NCI-H146 treated with DMSO at 0.1 percent for 48 hours (cell line): ENCODE measurements around the gene KIF25.
"Not testable (repeated sequence)": the region's sequence is repeated elsewhere in the genome, so short reads cannot be mapped to it uniquely, and the experiment has no call there.

Experiments used
- DNase-seq: peaks from one replicate; lab custom pipeline; 2025; ENCODE audit not compliant: unreplicated experiment; lab: John Stamatoyannopoulos, UW

KIF25 gene

GRCh38 chr6:168063431-168063830 is 66.0 kb downstream of the KIF25 start:
- DNase-seq, result no peak

- DNase-seq, result no peak
These were observed 66.8 kb downstream of the KIF25 start for GRCh38 chr6:168064226-168064807.

GRCh38 chr6:168067081-168067759 is 69.7 kb downstream of the KIF25 start:
- DNase-seq, result no peak

GRCh38 chr6:168070804-168071203 is 73.3 kb downstream of the KIF25 start:
- no peak for DNase-seq

- no peak for DNase-seq
These were observed 74.1 kb downstream of the KIF25 start for GRCh38 chr6:168071620-168072019.

- DNase-seq, result no peak
These were observed 74.8 kb downstream of the KIF25 start for GRCh38 chr6:168072261-168072660.

- DNase-seq, result no peak
These were observed 75.3 kb downstream of the KIF25 start for GRCh38 chr6:168072730-168073129.

- no peak for DNase-seq
These were observed 76.7 kb downstream of the KIF25 start for GRCh38 chr6:168073937-168074730.

- no peak for DNase-seq
These were observed 77.7 kb downstream of the KIF25 start for GRCh38 chr6:168075216-168075615.

GRCh38 chr6:168075787-168076202 is 78.3 kb downstream of the KIF25 start:
- no peak for DNase-seq

- DNase-seq, result not testable (repeated sequence)
These were observed 79.9 kb downstream of the KIF25 start for GRCh38 chr6:168077401-168077800.

GRCh38 chr6:168078175-168078942 is 80.9 kb downstream of the KIF25 start:
- DNase-seq, result no peak

- no peak for DNase-seq
These were observed 81.5 kb downstream of the KIF25 start, which contains the start of gene FRMD1 for GRCh38 chr6:168078943-168079405. FRMD1 (minus strand) TSS chr6:168079212; CDS start chr6:168079094, 118 bp downstream.

- DNase-seq, result no peak
These were observed 83.1 kb downstream of the KIF25 start for GRCh38 chr6:168080393-168081077.

GRCh38 chr6:168081858-168082546 is 84.5 kb downstream of the KIF25 start:
- no peak for DNase-seq

GRCh38 chr6:168082860-168083513 is 85.5 kb downstream of the KIF25 start:
- DNase-seq, result no peak

GRCh38 chr6:168083514-168083885 is 86.0 kb downstream of the KIF25 start:
- no peak for DNase-seq

GRCh38 chr6:168084465-168085160 is 87.1 kb downstream of the KIF25 start:
- no peak for DNase-seq

GRCh38 chr6:168086066-168086465 is 88.6 kb downstream of the KIF25 start:
- no peak for DNase-seq
